ENCODE results near the gene ATXN10.

ATXN10 gene

GRCh38 chr22:45879552-45879949 is 207.9 kb downstream of the ATXN10 start:
- DNase-seq (ENCODE audit: low spot score) = no peak
- no peak for TF ChIP-seq CTCF (IDR thresholded peaks at IDR 0.05; ENCODE audit: extremely low read depth, missing control alignments)

GRCh38 chr22:45880091-45880715 is 208.6 kb downstream of the ATXN10 start:
- DNase-seq (ENCODE audit: low spot score) = no peak
- no peak for TF ChIP-seq CTCF (IDR thresholded peaks at IDR 0.05; ENCODE audit: extremely low read depth, missing control alignments)

- TF ChIP-seq CTCF (IDR thresholded peaks at IDR 0.05; ENCODE audit: extremely low read depth, missing control alignments) = no peak
- no peak for DNase-seq (ENCODE audit: low spot score)
These were observed 209.3 kb downstream of the ATXN10 start for GRCh38 chr22:45880716-45881523.

- no peak for DNase-seq (ENCODE audit: low spot score)
- no peak for TF ChIP-seq CTCF (IDR thresholded peaks at IDR 0.05; ENCODE audit: extremely low read depth, missing control alignments)
These were observed 209.9 kb downstream of the ATXN10 start for GRCh38 chr22:45881524-45881875.

- no peak for DNase-seq (ENCODE audit: low spot score)
- no peak for TF ChIP-seq CTCF (IDR thresholded peaks at IDR 0.05; ENCODE audit: extremely low read depth, missing control alignments)
These were observed 211.5 kb downstream of the ATXN10 start for GRCh38 chr22:45882881-45883810.

GRCh38 chr22:45883811-45884170 is 212.2 kb downstream of the ATXN10 start:
- no peak for DNase-seq (ENCODE audit: low spot score)

More at GRCh38 chr22:45883811-45884170, 212.2 kb downstream of the ATXN10 start:
- TF ChIP-seq CTCF (IDR thresholded peaks at IDR 0.05; ENCODE audit: extremely low read depth, missing control alignments) = no peak

Data from GM20000 (cell line).